ENCODE measurements around the gene CTAGE9.

DNA sequence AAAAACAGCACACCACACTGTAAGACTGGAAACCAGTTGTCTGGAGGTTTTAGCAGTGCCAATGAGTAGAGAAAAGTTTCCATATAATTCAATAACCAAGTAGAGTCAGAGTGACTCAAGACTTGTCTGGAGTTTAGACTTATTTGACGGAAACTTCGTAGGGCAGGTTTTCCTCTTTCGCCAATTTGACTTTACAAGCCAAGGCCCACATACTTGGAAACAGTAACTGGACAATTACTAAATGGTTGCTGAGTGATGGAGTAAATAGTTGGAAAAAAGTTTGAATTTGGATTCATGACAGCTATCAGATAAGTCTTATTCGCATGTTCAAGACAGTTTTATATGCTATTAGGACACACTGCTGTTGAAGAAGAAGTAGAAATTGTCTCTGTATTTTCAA is 48.1 kb upstream of the CTAGE9 start:
- TF ChIP-seq, protein P1, sequence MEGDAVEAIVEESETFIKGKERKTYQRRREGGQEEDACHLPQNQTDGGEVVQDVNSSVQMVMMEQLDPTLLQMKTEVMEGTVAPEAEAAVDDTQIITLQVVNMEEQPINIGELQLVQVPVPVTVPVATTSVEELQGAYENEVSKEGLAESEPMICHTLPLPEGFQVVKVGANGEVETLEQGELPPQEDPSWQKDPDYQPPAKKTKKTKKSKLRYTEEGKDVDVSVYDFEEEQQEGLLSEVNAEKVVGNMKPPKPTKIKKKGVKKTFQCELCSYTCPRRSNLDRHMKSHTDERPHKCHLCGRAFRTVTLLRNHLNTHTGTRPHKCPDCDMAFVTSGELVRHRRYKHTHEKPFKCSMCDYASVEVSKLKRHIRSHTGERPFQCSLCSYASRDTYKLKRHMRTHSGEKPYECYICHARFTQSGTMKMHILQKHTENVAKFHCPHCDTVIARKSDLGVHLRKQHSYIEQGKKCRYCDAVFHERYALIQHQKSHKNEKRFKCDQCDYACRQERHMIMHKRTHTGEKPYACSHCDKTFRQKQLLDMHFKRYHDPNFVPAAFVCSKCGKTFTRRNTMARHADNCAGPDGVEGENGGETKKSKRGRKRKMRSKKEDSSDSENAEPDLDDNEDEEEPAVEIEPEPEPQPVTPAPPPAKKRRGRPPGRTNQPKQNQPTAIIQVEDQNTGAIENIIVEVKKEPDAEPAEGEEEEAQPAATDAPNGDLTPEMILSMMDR (IDR thresholded peaks at IDR 0.05; ENCODE audit: poor library complexity, severe bottlenecking): no peak
- TF ChIP-seq MXI1 (conservative IDR thresholded peaks at IDR 0.05; ENCODE audit: poor library complexity, severe bottlenecking) (no peak), EP300 (conservative IDR thresholded peaks at IDR 0.05; ENCODE audit: poor library complexity, severe bottlenecking) (no peak), POLR2AphosphoS5 (IDR thresholded peaks at IDR 0.05) (no peak)
